ENCODE data around the gene SIGLECL1.

The SIGLECL1 gene

GRCh38 chr19:51253088-51253806, 2.4 kb downstream of the SIGLECL1 start:
- DNase-seq = peak in 1 of 5 donors; percentile 78

- DNase-seq = peak in 1 of 5 donors; percentile 82
These were observed 5.3 kb downstream of the SIGLECL1 start for GRCh38 chr19:51256155-51256625.

- no peak for DNase-seq
These were observed 6.6 kb downstream of the SIGLECL1 start for GRCh38 chr19:51257471-51257870.

- DNase-seq = peak in 1 of 5 donors; percentile 36
These were observed 7.6 kb downstream of the SIGLECL1 start for GRCh38 chr19:51258165-51259160.

- peak in 2 of 5 donors; percentile 18 to 72 for DNase-seq
These were observed 8.7 kb downstream of the SIGLECL1 start for GRCh38 chr19:51259348-51260245.

- DNase-seq = no peak
These were observed 12.9 kb downstream of the SIGLECL1 start for GRCh38 chr19:51263808-51264207.

GRCh38 chr19:51271067-51271466, 20.2 kb downstream of the SIGLECL1 start:
- no peak for DNase-seq

GRCh38 chr19:51272183-51272810, 21.4 kb downstream of the SIGLECL1 start:
- DNase-seq = peak in 1 of 5 donors; percentile 38

GRCh38 chr19:51274049-51274770, 23.3 kb downstream of the SIGLECL1 start:
- DNase-seq = no peak

- DNase-seq = no peak
These were observed 26.2 kb downstream of the SIGLECL1 start for GRCh38 chr19:51277112-51277511.

- DNase-seq = no peak
These were observed 31.5 kb downstream of the SIGLECL1 start for GRCh38 chr19:51282335-51282734.

GRCh38 chr19:51285682-51286081, 34.8 kb downstream of the SIGLECL1 start:
- no peak for DNase-seq

- no peak for DNase-seq
These were observed 38.8 kb downstream of the SIGLECL1 start for GRCh38 chr19:51289635-51290034.

- DNase-seq = no peak
These were observed 42.1 kb downstream of the SIGLECL1 start for GRCh38 chr19:51292971-51293370.

- DNase-seq = no peak
These were observed 42.8 kb downstream of the SIGLECL1 start for GRCh38 chr19:51293571-51294210.

GRCh38 chr19:51294211-51294976, 43.5 kb downstream of the SIGLECL1 start:
- no peak for DNase-seq

GRCh38 chr19:51294977-51295375, 44.1 kb downstream of the SIGLECL1 start:
- no peak for DNase-seq

- DNase-seq = no peak
These were observed 44.7 kb downstream of the SIGLECL1 start for GRCh38 chr19:51295382-51296126.
